Skin epidermis (tissue), 12 donors: ENCODE measurements around the gene TXNDC17.
A peak's percentile ranks its signal among the peaks of the same experiment; 100 is the strongest.

Source experiments
- H3K27ac ChIP-seq, 21 experiments: fragments of 200-600 bp; sonication (generic) in 11 of 21; one replicate each; pipeline ENCODE4 v1.5.0; 2020; ENCODE audit warnings: mild to moderate bottlenecking in 3 of 21, inconsistent platforms in 2 of 21, moderate library complexity in 2 of 21
- H3K4me3 ChIP-seq, 7 experiments: fragments of 200-600 bp; sonication (generic) in 2 of 7; one replicate each; pipeline ENCODE4 v1.5.0; 2020; ENCODE audit warnings: inconsistent platforms in 2 of 7, mild to moderate bottlenecking in 2 of 7, moderate library complexity in 1 of 7

Gene TXNDC17

DNA sequence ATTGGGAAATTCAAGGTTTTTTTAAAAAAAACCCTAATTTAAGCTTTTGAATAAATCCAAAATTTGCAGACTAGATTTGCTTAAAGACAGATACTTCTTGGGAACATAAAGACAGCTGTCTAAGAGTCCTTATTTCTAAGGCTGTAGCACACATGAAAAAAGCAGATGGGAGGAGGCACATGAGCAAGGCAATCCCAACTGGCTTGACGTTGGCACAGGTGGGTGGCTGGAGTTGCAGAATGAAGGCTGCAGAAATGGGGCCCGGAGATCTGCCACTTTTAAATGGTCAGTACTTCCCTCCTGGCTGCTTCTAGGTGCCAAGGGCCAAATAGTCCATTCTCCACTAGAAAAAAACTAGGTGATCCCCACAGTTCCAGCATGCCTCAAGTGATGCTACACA lies 4.8 kb upstream of the TXNDC17 start:
- H3K4me3 ChIP-seq = no peak overlapping the region
- H3K27ac ChIP-seq = no peak overlapping the region

DNA sequence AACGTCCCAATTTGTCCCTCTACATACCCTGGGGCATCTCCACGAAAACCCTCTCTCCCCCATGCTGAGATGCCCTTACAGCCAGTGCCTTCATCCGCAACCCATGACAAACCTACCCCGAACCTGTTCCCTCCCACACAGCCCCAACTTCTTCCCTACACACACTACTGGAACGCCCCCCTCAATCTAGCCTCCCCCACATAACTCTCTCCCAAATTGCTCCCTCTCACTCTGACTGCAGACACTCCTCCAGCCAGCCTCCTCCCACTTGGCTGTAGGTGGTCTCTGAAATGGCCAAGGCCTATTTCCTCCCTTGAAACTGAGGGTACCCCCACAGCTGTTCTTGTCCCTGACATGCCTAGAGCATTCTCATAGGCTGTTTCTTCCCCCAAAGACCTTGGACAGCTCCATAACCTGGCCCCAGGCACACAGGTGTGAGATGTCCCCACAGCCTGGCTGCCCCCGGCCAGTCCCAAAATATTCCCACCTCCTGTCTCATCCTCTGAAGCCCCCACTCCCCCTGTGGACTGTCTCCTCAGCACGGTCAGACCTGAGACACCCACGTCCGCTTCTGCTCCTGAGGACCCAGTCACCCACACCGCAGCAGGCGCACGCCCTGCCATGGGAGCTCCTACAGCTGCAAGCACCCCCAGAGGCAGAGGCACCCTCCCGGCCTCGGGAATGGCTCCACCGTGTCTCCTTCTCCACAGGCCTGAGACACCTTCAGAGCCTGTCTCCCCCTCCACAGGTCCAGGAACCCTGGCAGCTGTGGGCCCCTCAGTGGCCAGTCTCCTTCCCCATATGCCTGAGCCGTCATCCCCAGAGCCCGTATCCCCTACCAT lies 4.0 kb upstream of the TXNDC17 start:
- no peak overlapping the region for H3K4me3 ChIP-seq
- H3K27ac ChIP-seq = no peak overlapping the region

DNA sequence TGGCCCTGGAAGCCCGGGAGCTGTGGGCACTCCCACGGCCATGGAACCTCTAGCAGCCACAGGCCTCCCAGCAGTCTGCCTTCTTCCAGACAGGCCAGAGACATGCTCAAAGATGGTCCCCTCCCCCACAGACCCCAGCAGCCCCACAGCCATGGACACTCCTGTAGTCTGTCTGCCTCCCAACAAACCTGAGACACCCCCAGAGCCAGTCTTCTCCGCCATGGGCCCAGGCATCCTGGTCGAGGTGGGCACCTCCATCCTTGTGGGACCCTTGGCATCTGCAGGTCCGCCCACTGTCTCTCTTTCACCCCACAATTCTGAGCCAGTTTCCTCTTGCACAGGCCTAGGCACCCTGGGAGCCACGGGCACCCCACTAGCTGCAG lies 3.4 kb upstream of the TXNDC17 start:
- H3K4me3 ChIP-seq = no peak overlapping the region
- peak overlapping the region in 1 of 21 experiments; percentile 4 for H3K27ac ChIP-seq

DNA sequence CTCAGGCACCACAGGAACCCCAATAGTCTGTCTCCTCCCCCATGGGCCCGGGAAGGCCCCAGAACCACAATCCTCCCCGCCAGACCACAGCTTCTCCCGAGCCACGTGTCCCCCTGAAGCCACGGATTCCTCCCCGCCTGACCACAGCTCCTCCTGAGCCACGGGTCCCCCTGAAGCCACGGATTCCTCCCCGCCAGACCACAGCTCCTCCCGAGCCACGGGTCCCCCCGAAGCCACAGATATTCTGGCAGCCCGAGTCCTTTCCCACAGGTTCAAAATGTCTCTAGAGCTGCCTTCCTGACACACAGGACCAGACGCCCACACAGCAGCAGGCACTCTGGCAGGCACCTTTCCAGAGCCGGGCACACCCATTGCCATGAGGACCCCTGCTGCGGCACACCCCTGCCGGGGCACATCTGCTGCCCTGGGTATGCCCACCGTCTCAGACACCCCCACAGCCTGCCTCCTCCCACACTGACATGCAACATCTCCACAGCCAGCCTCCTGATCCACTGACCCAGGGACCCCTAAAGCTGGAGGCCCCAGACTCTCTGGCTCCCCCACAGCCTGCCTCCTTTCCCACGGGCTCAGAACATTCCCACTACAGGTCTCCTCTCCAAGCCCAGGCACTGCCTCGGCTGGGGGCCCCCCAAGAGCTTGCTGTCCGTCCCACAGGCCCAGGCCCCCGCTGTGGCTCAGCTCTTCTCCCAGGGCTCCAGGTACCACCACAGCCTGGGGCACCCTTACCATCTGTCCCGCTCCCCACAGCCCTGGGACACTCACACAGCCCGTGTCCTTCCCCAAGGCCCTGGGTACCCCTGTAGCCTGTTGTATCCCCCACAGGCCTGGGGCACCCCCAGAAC lies 2.6 kb upstream of the TXNDC17 start:
- peak overlapping the region in 6 of 21 experiments; percentile 4 to 95 (median 90) for H3K27ac ChIP-seq
- peak overlapping the region in 1 of 7 experiments; percentile 71 for H3K4me3 ChIP-seq

DNA sequence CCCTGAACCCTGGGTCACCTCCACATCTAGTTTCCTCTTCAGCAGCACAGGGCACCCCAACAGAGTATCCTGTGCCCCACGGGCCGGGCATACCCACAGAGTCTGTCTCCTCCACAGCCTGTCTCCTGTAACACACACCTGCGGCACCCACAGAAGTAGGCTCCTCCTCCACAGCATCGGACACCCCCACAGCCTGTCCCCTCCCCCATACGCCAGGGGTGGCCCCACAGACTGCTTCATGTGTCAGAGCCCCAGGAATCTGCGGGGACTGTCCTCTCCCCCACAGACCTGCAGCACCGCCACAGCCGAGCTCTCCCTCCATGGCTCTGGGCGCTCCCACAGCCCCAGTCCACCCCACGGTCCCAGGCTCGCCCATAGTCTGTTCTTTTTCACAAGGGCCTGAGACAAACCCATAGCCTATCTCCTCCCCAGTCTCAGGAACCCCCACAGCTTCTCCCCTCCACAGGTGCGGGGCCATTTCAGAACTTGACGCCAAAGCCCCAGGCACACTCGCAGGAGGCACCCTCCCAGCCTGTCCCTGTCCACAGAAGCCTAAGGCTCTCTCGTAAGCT lies 1.8 kb upstream of the TXNDC17 start:
- Histone ChIP-seq H3K27ac (peak overlapping the region in 17 of 21 experiments; percentile 20 to 96 (median 91)), H3K4me3 (peak overlapping the region; percentile 66 to 83 (median 71))

DNA sequence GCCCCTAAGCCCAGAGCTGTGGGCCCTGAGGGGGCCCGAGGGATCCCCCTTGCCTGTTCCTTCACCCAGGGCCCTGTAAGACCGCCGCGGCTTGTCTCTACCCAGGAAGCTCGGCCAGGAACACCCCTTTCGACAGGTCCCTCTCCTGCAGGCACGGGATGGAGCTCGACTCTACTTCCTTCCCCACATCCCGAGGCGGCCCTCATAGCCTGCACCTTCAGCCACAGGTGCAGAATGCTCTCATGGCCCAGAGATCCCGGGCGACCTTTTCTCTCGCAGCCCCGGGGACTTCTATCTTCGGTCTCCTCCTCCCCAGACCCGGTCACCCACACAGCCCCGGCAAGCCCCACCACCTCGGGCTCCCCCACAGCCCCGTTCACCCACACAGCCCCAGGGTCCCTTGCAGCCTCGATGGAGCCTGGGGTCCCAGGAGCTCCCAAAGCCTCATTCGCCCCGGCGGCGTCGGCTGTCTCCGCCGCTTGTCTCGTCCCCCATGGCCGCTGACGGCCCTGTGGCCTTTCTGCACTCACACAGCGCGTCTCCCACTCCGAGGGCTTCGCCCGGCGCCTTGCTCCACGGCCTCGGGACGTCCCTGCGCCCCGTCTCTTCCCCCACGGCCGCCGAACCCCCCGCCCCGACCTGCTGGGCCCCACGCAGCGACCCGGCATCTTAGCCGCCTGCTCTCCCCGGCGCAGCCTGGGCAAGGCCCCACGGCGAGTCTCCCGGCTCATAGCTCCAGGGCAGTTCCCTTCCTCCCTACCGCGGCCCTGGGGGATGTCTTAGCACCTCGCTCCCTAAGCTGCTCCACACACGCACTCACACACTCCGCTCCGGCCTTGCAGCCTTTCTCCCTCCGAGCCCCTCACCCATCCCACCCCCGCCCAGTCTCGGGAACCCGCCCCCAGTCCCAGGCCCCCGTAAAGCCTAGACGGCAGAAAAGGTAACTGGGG lies 999 bp upstream of the TXNDC17 start:
- H3K27ac ChIP-seq = peak overlapping the region; percentile 56 to 96 (median 91)
- H3K4me3 ChIP-seq = peak overlapping the region; percentile 66 to 83 (median 71)

DNA sequence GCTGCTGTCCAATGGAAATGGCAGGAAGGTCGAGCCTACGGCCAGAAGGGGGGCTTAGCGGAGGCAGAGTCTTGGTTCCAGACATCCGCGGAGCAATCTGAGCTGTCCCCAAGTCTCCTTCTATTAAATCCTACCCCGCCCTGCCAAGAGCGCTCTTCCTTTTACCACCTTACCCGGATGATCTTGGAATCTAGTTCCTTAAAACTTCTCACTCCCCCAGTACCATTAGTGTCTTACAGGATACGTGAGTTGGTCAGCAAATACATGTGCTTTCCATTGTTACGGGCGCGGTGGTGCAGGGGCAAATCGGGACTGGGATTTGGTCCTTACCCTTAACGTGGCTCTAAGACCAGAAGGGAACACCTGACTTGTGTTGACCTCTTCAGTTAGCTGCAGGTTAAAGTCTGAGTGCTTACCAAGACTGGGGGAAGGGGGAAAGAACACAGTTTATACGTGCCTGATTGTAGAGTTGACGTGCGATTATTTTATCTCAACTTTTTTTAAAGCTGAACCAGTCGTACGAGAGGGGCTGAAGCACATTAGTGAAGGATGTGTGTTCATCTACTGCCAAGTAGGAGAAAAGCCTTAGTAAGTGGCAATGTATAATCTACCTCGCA lies 495 bp downstream of the TXNDC17 start:
- peak overlapping the region in 20 of 21 experiments; percentile 85 to 96 (median 92) for H3K27ac ChIP-seq

DNA sequence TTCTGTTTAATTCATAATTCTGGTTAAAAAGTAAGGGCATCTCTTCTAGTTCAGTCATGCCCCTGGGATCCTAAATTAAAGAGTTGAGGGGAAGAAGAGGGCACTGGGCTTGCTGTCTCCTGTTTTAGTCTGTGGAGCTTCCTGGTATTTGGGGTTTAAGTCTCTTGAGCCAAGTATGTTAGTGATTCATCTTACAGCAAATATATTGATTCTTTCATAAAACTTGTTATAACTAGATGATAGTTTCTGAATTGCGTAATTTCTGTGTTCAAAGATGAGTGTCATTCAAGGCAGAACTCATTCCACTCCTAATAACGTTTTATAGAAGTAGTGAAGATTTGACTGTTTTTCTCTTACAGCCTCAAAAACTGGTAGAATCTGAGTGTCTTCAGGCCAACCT lies 1.7 kb downstream of the TXNDC17 start:
- no peak overlapping the region for H3K4me3 ChIP-seq
- H3K27ac ChIP-seq = peak overlapping the region in 2 of 21 experiments; percentile 94 to 96

More for the DNA sequence above, 495 bp downstream of the TXNDC17 start:
- peak overlapping the region; percentile 66 to 83 (median 71) for H3K4me3 ChIP-seq

DNA sequence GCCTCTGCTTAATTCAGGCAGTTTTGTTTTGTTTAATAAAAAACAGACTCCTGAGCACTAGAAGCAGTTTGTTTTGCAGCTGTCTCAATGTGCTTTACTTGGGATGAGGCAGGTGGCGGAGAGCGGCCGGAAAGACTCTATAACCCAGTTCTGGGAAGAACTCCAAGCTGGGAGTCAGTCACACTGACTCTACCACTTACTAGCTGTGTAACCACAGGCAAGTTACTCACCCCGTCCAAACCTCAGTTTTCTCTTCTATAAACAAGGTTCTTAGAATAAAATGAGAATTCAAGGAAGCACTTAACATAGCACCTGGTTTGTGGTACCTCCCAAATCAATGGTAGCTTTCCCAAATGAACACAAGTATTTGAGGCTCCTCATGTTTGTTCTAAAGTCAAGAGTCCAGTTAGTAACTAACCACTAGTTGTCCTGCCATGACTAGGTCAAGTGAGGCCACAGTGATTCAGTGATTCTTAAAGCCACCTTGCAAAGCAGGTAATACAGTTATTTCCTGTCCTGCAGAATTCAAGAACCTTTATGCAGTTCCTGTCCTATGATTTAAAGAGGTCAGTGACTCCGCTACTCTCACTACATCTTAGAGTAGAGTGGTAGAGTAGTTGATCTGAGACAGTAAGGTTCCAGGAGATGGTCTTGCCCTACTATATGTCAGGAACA lies 2.7 kb downstream of the TXNDC17 start:
- H3K4me3 ChIP-seq = no peak overlapping the region

DNA sequence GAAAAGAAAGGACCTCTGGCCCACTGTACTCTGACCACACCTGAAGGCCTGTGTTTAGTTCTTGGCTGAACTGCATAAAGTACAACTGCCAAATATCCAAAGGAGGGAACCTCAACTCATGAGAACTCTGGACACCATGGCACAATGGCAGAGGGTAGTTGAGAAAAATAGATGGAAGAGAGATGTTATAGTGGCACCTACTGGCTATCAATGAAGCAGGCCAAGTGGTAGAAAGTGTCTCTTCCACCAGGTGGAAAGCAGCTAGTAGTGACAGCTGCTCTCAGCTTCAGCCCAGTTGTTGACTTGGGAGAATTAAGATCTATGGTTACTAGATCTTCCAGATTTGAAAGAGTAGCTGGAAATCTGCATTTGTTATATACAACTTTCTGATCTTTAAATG lies 7.3 kb downstream of the TXNDC17 start:
- no peak overlapping the region for H3K27ac ChIP-seq
- no peak overlapping the region for H3K4me3 ChIP-seq

More for the DNA sequence above, 2.7 kb downstream of the TXNDC17 start:
- H3K27ac ChIP-seq = peak overlapping the region in 1 of 21 experiments; percentile 15

DNA sequence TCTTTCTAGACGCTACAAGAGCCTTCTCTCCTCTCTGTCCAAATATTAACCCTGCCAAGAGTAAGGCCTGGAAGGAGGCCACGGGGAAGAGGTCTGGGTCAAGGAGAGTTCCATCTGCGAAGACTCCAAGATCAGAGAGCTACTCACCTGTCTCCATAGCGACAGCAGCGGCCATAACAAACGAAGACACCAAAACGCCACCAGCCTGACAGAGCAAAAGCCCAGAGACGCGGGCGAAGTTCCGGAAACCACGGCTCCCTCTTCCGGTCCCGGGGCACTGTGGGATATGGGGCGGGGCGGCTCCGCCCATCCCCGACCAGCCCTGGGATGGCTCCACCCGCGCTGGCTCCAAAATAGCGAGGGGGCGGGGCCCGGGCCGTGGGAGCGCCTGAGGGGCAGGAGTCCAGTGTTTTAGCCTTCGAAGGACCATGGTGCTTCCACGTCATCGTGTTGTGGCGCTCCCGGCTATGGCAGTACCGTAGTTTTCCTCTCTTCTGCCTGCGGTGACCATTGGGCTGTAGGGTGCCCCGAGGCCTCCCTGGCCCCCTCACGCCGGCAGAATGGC lies 10.6 kb downstream of the TXNDC17 start, which contains the start of the genes C17orf100 and MED31:
TSS of gene C17orf100 (plus strand) at position 409 of the 565 bp plus-strand sequence. CDS start at position 561, 152 bp downstream.
TSS of gene MED31 (minus strand) at position 252 of the 565 bp plus-strand sequence. CDS start at position 175, 77 bp downstream.
- H3K27ac ChIP-seq = peak within 1 kb of the TSS; percentile 55 to 93 (median 83)
- H3K4me3 ChIP-seq = peak within 1 kb of the TSS; percentile 53 to 87 (median 68)

DNA sequence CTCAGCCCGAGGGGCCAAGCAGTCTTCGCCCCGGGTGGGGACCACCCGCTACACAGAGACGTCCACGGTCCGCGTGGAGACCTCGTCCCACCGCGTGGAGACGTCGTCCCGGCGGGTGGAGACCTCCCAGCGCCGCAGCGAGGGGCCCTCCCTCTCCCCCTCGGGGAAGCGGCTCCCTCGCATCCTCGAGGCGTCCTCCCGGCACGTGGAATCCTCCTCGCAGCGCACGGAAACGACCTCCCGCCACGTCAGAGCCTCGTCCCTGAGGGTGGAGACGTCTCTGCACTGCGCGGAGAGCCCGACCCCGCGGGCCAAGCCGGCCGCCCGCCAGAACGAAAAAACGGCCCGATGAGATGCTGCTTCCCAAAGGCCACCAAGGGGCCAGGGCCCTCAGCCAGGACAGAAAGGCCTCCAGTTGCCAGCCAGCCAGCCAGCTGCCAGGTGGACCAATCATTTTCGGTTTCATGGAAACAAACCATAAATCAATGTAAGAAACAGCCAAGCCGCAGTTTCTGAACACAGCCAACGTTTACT lies 11.1 kb downstream of the TXNDC17 start:
- peak overlapping the region in 20 of 21 experiments; percentile 63 to 93 (median 84) for H3K27ac ChIP-seq
- H3K4me3 ChIP-seq = peak overlapping the region; percentile 53 to 87 (median 68)

DNA sequence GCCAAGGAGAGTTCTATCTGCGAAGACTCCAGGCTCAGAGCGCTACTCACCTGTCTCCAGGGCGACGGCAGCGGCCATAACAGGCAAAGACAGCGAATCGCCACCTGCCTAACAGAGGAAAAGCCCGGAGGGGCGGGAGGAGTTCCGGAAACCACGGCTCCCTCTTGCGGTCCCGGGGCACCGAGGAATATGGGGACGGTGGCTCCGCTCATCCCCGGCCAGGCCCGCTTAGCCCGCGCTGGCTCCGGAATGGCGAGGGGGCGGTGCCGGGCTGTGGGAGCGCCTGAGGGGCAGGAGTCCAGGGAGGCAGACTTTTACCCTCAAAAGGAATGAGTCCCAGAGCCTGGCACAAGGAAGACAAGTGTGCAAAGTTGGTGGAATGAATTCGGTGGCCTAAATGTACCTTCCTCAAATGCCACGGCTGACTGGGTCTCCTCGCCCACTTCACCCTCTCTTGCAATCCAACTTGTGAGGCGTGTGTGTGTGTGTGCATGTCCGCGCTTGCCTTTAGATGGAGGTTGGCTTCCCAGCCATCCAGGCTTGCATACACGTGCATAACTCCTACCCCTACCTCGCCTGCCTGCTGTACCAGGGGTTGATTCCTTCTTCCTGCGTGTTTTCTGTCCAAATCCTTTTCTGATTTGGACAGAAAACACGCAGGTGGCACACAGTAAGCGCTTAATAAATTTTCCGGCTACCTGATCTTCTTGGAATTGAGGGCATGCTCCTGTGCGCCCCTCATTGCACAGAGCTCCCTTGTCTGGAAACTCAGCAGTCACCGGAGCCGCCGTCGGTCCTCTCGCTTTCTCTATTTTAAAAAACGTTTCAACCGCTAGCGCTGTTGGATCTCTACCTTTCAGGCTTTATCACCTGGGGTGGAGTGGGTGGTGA lies 14.2 kb downstream of the TXNDC17 start:
- Histone ChIP-seq H3K4me3 (peak overlapping the region in 6 of 7 experiments; percentile 7 to 51 (median 18)), H3K27ac (peak overlapping the region in 14 of 21 experiments; percentile 1 to 71 (median 53))

DNA sequence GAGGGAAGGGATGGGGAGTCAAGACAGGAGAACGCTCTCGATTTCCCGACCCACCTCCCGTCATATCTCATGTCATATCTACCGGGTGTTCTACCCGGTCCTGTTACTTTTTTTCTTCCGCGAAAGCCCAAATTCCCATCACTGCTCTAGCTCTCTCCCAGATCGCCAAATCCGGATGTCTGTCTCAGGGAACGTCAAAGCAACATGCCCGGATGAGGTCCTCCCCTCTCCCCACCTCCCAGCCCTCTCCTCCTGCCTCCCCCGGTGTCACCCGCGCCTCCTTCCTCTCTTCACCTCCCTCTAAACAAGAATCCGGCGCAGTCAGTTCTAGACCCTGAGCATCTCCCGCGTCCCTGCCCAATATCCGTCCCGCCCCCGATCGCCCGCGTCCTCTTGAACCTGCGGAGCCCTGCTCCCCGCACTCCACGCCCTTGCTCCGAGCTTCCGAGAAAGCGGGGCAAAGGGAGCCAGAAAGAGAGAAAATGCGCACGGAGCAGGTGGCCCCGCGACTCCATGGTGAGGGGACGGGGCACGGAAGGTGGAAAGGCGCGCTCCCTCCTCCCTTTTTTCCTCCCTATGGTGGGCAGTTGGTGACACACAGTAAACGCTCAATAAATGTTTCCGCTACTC lies 15.0 kb downstream of the TXNDC17 start:
- Histone ChIP-seq H3K27ac (peak overlapping the region in 4 of 21 experiments; percentile 47 to 71 (median 62)), H3K4me3 (peak overlapping the region; percentile 13 to 51 (median 18))
